Activated CD4-positive, alpha-beta T cell treated with anti-CD3 and anti-CD28 coated beads, Interleukin-2, amount 50 U/mL, for 24 hours (primary cell): ENCODE data around the gene UCK1.
"Not testable (repeated sequence)": the region's sequence is repeated elsewhere in the genome, so short reads cannot be mapped to it uniquely, and the experiment has no call there.

Experiments used
- DNase-seq, 2 donors: peaks; one replicate each; pipeline ENCODE4 v3.0.0-alpha.2; 2020; ENCODE audit warnings: low read depth in 1 of 2, low spot score in 1 of 2

UCK1 gene

DNA sequence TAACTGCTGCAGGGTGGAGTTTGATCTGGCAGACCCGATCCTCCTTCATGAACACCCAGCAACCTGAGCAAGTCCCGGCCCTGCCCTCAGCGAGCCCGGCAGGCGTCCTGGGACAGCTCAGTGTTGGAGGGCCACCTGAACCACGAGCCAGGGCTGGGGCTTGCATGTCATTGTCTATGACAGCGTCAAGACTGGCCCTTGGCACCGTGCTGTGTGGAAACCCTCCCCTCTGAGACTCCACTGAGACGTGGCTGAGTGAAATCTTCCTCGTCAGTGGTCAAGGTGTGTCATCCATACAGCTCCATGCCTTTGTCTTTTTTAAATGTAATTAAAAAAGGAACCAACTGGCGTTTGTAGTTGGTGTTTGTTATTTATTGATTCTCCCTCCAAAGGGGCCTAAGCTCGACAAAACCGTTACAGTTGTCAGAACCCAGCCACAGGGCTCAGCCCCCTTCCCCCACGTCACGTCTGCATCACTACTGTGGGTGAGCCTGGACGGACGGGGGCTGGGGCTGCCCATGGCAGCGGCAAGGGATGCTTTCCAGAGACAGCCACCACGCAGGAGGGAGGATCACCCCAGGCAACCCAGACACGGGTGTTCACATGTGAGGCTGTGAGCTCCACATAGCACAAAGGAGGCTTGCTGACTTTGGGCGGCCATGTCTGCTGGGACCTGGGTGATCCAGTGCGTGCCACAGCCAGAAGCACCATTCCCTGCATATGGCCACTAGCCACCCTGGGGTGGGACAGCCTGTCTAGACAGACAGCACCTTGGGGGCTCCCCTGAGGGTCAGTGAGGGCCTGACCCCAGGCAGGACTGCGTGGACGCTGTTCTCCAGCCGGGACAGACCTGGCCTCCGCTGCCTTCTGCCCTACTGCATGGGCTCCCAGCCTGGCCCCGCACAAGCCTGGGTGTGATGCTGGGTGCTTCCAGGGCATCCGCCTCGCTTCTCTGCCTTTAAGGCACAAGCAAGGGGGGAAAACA, 7.3 kb downstream of the UCK1 start:
- no peak for DNase-seq

DNA sequence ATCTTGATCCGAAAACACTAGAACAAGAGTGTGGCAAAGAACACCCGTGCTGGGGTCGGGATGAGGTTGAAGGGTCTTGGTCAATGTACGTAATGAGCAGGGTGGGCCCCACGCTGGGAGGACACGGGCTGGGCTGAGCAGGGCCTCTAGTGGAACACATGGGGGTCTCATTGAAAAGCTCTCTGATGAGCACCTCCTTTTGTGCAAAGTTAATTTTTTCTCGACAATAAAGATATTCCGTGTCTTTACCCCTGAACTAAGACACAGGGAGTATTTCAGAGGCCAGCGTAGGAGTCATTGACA, 8.0 kb downstream of the UCK1 start:
- no peak for DNase-seq

DNA sequence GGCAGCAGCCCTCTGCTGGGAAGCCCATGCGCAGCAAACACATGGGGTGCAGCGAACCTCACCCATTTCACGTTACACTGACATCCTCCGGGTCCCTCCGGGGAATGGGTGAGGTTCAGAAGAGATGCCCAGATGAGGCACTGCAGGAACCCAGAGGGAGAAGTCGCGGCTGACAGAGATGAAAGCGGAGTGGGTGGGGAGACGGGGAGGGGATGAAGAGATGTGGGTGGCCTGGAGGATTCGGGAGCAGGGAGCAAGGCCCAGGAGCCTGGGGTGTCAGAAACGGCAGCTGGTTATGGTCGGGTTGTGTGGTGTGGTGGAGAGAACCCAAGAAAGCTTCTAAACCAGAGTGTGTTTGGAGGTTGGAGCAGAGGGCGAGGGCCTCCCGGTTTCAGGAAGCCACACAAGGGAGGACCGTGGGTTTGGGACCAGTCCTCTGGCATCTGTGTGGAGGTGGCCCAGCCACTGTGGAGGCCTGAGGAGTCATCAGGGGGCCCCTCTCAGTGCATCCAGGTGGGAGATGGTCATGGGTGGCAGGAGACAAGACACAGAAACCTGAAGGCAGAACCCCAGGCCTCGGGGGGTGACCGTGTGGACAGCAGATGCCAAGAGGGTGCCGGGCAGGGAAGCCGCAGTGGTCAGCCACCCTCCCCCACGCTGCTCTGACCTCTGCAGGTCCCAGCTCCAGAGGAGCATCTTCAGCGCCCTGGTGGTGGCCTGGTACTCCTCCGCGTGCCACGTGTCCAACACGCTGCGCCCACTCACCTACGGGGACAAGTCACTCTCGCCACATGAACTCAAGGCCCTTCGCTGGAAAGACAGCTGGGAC, 8.6 kb downstream of the UCK1 start:
- DNase-seq, result no peak

DNA sequence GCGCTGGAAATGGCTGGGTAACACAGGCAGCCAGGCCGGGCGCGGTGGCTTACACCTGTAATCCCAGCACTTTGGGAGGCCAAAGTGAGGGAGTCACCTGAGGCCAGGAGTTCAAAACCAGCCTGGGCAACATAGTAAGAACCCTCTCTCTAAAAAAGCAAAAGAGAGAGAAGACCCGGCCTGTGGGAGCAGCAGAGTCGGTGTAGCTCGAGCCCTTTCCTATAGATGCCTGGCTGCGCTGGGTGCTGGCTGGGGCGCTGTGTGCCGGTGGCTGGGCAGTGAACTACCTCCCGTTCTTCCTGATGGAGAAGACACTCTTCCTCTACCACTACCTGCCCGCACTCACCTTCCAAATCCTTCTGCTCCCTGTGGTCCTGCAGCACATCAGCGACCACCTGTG, 9.2 kb downstream of the UCK1 start:
- DNase-seq, result no peak

DNA sequence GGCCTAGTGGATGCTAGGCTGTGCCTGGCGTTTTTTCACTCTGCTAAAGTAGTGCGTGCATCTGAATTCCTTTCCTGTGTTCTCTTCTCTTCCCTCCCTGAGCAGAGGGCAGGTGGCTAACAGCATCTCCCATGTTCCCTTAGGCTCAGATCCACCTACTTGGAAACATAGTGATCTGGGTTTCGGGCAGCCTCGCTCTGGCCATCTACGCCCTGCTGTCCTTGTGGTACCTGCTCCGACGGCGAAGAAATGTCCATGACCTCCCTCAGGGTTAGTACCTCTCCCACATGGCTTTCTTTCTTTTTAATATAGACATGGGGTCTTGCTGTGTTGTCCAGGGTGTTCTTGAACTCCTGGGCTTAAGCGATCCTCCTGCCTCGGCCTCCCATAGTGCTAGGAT, 9.9 kb downstream of the UCK1 start:
- DNase-seq, result no peak

DNA sequence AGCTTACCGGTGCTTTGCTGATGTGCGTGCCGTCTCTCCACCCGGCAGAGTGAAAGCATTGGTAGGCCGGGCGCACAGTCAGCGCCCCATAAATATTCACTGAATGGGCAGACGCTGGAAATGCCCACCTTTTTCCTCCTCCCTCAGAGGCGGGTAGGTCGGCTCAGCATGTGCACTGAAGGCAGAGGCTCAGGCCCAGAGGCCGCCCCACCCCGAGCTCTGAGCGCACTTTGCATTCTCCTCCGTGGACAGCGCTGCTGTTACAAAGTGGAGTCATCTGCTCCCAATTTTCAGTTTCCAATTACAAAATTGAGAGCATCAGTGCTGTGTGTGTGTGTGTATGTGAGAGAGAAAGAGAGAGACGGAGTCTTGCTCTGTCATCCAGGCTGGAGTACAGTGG, 10.6 kb downstream of the UCK1 start:
- no peak for DNase-seq

DNA sequence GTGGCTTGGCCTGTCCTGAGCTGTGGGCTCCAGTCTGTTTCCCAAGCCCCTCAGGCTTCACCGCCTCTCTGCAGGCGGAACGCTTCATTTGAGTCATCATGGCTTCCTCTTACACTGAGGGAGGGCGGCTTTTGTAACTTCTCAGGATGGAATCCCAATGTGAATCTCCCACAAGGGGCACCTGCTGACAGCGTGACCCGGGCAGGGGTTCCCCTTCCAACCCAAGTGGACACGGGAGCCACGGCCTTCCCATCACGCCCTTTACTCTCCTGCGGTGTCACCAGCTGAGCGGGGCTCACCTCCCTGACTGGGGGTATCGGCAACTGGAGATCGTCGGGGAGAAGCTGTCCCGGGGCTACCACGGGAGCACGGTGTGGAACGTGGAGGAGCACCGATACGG, 12.5 kb downstream of the UCK1 start:
- DNase-seq, result no peak

DNA sequence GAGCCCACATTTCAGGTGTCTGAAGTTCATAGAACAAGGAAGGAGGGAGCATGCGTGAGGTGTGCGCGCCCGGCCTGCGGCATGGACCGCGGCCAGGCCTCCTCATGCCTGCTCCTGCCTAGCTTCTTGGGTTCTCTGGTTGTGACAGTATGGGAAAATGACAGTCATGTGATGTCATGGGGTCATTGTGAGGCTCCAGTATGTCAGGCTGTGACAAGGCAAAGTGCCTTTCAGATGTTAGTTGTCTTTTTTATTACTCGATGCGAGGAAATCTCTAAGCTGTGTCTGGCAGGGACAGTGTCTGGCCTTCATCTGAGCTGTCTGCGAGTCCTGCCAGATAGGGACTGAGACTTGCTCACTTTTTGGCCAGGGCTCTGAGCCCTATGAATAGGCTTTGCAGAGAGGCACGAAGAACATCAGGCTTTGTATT, 13.3 kb downstream of the UCK1 start:
- no peak for DNase-seq

DNA sequence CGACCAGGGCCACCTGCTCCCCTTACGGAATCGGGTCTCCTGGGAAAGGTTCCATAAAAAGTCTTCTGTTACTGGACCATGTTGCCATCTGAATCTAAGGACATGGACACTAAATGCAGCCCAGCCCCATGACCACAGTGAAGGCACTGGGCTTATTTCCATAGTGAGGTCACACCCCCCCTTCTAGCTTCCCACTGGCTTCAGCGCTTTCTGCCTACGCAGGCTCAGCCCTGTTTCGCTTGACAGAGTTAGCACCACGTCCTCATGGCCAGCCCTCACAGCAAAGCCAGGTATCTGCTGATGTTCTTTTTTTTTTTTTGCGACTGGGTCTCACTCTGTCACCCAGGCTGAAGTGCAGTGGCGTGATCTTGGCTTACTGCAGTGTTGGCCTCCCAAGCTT, 14.1 kb downstream of the UCK1 start:
- no peak for DNase-seq

DNA sequence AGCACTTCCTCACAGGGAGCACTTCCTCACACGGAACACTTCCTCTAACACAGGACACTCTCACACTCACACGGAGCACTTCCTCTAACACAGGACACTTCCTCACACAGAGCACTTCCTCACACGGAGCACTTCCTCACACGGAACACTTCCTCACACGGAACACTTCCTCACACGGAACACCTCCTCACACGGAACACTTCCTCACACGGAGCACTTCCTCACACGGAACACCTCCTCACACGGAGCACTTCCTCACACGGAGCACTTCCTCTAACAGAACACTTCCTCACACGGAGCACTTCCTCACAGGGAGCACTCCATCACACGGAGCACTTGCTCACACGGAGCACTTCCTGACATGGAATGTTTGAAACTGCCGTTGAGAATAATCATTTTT, 15.0 kb downstream of the UCK1 start:
- no peak for DNase-seq

DNA sequence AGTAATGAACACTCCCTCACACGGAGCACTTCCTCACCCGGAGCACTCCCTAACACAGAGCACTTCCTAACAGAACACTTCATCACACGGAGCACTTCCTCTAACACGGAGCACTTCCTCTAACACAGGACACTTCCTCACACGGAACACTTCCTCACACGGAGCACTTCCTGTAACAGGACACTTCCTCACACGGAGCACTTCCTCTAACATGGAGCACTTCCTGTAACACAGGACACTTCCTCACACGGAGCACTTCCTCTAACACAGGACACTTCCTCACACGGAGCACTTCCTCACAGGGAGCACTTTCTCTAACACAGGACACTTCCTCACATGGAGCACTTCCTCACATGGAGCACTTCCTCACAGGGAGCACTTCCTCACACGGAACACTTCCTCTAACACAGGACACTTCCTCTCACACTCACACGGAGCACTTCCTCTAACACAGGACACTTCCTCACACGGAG, 15.5 kb downstream of the UCK1 start:
- not testable (repeated sequence) for DNase-seq

DNA sequence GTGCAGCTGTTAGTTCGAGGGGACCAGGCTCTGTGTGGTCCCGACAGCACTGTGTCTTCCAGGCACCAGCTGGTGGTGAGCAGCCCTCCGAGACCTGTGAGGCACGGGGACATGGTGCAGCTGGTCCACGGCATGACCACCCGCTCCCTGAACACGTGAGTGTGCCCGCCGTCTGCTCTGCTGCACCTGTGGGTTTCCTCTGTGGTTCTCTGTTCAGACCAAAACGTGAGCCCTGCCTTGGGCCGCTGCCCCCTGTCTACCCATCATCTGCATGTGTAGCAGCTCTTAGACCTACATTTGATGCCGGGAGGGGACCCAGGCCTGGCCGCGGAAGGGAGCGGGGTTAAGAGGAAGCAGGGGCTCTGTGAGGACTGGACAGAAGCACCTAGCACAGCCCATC, 17.9 kb downstream of the UCK1 start:
- no peak for DNase-seq

DNA sequence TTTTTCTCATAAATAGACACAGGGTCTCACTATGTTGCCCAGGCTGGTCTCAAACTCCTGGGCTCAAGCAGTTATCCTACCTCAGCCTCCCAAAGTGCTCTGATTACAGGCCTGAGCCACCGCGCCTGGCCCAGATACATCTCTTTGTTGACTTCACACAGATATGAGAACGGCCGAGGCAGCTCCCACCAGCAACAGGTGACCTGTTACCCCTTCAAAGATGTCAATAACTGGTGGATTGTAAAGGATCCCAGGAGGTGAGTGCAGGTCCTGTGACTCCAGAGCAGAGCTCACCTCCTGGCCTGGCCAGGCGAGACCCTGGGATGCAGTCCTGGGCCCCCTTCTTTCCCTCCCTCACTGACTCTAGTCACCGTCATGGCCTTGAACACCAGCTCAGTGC, 19.2 kb downstream of the UCK1 start:
- no peak for DNase-seq

DNA sequence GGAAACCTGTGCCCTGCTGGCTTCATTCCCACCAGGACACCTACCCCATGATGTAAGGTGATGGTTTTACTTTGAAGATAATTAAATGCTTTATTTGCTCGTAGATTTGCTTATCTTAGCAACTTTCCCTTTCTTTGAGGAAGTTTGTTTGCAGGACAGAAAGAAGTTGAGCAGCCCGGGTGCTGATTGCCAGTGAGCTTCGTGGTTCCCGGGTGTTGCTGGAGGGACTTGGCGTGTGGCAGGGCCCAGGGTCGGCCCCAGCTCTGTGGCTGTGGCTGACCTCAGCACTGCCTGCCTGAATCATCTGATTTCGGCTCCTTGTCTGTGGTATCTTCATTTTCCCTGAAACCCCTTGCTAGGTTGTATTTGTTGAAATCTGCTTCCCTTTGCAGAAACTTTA, 19.6 kb downstream of the UCK1 start:
- DNase-seq, result no peak

DNA sequence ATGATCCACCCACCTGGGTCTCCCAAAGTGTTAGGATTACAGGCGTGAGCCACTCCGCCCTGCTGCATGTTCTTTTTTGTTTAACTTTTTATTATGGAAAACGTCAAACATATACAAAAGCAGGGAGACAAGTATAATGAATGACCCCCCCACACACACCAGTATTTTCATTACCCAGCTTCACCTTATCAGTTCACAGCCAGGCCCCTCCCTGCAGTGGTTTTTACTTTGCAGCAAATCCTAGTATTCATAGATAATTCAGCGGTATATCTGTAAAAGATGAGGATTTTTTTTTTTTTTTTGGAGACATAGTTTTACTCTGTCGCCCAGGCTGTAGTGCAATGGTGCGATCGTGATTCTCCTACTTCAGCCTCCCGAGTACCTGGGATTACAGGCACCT, 26.1 kb downstream of the UCK1 start:
- DNase-seq, result no peak

DNA sequence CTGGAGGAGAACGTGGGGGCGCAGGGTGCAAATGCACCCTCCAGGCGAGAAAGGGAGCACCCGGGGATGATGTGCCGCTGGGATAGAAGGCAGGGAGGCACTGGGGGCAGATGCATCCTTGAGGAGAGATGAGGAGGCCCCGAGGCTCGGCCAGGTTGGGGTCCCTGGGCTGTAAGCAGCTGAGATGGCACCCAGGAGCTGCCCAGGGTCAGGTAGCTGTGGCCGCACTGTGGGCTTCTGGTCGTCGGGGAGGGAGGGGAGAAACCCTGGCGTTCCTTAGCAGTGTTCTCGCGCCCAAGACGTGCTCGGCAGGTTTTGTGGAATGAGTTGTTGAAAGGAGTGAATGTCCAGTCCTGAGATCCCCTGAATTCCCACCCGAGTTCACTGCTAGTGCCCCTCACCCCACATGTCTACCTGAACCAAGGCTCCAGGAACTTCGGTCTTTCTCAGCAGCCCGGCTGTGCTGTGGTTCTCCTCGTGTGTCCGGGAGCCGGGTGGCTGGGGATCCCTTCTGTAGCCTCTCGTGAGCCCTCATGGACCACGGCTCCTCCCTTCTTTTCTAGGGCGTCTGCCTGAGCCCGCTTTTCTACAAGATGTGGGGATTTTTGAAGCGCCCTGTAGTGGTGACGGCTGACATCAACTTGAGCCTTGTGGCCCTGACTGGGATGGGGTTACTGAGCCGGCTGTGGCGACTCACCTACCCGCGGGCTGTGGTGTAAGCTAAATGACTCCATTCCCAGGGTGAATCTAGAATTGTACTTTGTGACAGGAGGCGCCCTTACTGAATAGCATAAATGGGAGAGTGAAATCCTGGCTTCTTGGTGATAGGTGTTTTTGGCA, 27.2 kb downstream of the UCK1 start:
- peak; percentile 42 to 52 for DNase-seq

DNA sequence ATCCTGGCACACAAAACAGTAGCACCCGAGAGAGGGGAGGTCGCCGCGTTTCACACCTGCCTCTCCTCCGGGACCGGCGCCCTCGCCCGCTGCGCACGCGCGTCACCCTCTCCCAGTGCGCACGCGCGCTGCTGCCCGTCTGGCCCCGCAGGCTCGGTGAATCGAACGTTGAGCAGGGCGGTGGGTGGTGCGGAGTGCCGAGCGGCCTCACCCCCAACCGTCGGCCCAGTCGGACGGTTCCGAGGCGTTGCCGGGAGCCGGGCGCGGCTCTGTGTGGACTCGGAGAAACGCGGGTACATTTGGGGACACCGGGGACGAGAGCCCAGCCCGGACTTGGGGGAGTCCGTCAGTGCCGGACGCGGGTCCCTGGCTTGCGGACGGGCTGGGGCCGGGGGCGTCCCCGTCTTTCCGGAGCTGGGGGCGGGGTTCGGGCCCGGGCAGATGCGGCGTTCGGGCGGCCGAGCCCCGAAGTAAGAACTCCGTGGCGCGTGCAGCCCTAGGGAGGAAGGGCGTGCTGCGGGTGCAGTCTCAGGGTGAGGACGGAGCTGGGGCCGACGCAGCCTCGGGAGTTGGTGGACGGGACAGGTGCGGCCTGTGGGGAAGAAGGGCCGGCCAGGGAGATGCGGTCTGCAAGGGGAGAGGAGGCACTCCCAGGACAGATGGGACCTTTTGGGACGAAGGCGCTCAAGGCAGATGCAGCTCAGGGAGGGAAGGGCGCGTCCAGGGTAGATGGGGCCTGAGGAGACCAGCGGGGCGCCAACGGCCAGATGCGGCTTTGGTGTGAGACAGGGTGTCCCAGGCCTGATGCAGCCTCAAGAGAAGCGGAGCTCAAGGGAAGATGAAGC, 28.1 kb downstream of the UCK1 start, which contains the start of gene POMT1:
Gene POMT1, plus strand, starts transcription at position 138 of the 845 bp plus-strand sequence. CDS start 1,301 bp downstream, outside the sequence.
- peak; percentile 80 to 82 for DNase-seq

DNA sequence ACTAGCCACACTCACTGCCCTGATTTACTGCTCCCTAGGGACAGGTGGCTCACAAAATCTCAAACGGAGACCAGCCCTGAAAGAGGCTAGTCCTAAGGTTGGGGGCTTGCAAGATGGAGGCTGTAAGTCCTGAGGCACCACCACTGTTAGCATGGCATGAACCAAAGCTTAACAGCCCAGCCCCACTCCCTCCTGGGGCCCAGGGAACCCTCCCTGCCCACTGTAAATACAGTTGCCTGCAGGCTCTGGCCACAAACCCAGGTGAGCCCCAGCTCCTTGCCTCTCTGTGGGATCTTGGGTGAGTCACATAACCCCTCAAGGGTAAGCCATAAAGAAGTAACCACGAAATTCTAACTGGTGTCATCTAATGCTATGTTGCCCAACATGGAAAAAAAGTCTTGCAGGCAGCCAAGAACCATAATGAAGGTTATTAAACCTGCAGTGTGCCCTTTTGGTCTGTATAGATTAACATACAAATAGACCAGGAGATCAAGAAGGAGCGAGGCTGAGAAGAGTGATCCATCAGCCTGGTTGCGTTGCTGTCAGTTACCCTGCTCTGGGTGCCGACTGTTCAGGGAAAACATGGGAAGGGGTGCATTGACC, 30.0 kb downstream of the UCK1 start:
- peak in 1 of 2 donors; percentile 48 for DNase-seq

DNA sequence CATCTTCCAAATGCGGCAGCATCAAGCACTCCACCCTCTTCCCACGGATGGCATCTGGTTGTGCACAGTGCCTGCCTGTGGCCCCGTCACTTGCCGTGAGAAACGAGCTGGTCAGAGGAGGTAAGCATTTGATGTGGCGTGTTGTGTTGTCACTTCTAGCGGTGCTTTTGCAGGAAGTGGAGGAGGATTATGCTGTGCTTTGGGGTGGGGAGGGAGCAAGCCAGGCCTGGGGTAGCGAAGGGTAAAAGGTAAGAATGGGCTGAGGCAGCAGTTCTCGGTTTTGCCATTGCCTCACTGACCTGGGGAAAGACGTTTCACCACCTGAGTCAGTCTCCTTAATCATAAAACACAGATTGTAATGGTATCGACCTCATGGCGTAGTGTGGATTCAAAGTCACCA, 30.7 kb downstream of the UCK1 start:
- peak; percentile 33 to 52 for DNase-seq

DNA sequence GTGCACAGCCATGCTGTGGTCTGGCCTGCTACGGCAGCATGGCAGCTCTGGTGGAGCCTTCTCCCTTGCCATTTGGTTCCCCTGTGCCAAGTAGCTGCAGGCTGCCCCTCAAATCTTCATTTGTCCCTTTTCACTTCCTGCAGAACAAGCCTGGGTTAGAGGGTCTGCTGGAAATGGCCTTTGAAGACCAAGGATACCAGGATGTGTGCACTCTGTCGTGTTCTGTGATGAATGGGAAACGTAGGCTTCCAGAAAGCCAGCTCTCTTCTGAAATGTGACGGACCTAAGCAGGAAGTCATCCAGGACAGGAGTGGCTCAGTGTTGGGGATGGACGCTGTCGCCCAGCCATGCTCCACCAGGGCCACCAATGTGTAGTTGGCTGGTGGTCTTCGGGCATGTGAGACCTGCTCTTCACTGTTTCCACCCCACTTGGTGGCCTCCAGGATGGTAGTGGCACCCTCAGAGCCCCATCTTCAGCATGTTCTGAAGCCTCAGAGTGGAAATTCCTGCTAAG, 31.8 kb downstream of the UCK1 start:
- DNase-seq, result no peak
